HG03520 (cell line): ENCODE results near the gene OTUD4.
"Not testable (repeated sequence)": the region's sequence is repeated elsewhere in the genome, so short reads cannot be mapped to it uniquely, and the experiment has no call there.

Source experiments
- ATAC-seq: cut with Tn5 transposase; IDR thresholded peaks from one replicate; pipeline ENCODE4 v1.9.1; 2021; ENCODE audit warnings: mild to moderate bottlenecking, moderate library complexity; ENCODE audit not compliant: unreplicated experiment

OTUD4 gene

DNA sequence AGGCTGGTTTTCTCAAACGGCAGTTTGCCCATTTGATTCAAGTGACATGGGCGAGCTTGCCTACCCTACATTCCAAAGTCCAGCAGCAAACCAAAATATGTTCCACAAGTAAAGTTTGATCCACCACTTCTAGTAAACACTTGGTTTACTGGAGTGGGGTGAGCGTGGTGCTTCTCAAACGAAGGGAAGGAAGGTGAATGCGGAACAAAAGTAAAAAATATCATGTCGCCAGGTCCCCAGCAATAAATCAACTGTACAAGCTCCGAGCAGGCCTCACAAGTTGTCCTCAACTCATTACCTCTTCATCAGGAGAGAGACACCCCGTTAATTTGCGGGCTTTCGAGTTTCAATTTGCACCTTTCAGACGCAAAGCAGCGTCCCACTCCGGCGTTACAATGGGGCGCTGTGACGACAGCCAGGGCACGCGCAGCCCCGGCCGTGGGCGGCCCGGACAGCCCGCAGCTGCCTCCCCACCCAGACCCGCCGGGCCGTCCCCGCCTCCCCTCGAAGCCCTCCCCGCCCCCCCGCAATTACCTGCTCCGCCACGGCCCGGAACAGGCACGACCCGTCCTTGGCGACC lies 1.0 kb downstream of the OTUD4 start:
- peak; percentile 38 for ATAC-seq

DNA sequence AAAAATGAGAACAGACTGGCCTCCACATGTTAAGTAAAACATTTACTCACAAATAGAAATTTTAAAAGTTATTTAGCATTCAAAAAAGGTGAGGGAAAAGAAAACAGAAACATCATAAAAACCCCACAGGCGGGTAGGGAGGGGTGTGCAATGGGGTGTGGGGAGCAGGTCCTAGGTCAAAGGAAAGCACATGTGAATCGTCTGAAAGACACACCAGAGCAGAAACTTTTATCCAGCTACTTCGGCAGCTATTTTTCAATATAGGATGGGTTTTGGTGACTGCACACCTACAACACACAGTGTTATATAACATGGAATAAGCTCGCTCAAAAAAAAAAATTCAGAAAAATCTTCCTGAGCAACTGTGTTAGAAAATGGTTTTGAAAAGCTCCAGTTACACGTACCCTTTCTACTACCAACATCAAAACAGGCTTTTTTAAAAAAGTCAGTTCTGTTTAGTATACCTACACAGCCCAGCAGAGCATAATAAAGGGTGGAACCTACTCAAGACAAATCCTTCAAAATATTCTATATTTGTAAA lies 1.6 kb downstream of the OTUD4 start:
- no peak for ATAC-seq

DNA sequence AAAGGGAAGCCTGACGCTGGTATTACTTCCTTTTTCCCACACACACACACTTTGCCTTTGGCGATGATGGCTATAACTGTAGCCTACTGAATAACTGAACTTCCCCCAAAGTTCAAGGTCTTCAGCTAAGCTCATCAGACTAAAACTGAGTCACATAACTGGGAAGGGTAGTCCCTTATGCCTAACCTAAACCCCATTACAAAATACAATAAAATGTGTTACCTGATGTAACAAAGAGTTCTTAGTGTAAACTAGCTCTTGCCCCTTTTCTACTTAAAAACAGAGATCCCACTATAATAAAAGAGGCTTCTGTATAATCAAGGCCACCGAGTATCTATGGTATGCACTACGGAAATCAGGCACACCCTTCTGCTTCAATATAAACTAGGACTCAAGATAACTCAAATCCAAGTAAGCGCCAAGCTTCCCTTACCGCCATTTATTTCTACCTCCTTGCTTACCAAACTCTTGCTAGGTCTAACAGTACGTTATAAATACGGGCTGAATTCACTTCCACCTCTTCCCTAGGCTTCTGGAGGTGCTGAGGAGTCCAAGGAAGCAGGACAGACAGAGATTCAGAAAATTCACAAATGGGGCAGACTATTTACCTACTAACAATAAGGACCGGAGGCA lies 2.4 kb downstream of the OTUD4 start:
- ATAC-seq, result no peak

DNA sequence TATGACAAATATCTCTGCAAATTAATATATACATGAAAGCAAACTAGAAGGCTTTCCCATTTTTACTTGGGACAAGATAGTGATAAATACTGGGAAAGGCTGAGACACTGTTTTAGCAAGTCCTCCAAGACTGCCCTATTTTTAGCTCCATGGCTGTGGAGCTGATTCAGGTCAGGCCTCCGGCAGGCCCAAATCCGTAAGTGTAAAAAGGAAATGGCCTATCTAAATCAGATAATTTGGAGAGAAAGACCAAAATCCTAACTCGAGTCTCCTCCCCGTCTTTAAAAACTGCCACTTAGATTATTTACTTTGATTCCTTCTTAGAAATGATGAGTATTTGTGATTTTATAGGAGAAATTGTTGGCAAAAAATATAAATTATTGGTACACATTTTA lies 2.9 kb downstream of the OTUD4 start:
- no peak for ATAC-seq

DNA sequence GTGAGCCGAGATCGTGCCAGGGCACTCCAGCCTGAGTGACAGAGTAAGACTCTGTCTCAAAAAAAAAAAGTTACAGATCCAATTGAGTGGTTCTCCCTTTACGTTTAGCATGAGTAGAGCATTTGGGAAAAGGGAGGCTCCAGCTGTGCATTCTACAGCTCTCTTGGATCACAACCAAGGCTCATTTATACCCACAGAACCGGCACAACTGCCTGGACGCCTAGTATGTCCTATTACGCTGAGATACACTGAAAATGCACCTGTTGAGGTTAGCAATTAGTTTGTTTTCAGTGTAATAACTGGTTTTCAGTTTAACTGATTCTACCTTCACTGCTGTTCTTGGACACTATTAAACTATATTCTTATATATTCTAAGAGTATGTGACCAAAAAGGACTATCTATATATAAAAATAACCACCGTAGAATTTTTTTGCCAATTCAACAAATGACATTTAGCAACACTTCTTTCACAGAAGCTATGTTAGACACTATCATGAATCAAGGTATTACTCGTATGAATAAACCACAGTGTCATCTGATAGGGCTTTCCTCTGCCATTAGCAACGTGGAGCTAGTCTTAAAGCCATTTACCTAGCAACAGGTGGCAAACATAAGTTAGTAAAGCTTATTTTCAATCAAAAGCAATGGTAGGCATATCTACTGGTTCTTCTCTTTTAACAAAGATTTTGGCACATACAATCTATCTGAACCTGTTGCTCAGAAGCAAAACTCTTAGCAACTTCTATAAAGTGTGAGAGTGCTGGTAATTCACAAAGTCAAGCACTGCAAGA lies 3.6 kb downstream of the OTUD4 start:
- ATAC-seq, result no peak

DNA sequence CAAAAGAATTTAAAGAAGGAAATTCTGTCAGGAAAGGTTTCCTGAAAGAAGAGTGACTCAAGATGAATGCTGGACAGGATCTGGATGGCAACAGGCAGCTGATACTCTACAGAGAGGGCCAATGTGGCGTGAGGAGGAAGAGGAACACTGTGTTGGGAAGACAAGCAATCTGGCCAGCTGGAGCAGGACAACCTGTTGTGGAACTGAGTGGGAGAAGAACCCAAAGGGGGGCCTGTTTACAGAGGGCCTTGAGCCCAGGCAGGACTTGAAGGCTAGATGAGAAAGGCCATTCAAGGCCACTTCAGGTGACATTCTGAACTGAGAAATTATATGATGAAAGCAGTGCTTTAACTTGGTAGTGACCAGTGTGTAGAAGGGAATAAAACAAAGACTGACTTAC lies 8.5 kb downstream of the OTUD4 start:
- ATAC-seq, result no peak

DNA sequence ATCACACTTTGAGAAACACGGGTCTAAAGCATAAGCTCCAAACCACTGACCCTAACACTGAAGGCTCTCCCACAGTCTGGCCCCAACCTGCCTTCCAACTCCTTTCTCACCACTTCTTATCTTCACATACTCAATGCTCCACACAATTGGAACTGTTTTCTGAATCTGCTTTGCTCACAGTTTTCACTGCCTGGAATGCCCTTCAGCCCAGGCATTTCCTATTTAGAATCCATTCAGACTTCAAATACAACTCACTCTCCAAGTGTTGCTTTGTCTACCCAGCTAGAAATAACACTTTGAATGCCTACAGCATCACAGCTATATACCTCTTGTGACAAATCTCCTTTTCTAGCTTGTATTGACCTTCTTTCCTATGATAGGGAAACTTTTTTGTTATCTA lies 10.2 kb downstream of the OTUD4 start:
- no peak for ATAC-seq

DNA sequence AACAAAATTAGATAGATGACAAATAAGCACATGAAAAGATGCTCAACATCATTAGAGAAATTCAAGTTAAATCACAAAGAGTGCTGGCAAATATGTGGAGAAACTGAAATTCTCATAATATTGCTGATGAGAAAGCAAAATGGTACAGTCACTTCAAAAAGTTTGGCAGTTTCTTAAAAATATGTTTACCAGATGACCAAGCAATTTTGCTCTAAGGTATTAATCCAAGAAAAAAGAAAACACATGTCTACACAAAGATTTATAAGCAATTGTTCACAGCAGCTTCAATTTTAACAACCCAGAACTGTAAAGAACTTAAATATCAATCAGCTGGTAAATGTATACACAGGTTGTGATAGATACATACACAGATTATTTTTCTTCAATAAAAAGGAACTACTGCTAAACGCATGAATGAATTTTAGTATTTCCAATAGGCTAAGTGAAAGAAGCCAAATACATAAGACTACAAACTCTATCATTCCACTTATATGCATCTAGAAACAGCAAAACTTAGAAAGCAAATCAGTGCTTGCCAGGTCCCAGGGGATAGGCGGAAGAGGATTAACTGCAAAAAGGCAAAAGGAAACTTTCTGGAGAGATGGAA lies 11.7 kb downstream of the OTUD4 start:
- ATAC-seq, result no peak

DNA sequence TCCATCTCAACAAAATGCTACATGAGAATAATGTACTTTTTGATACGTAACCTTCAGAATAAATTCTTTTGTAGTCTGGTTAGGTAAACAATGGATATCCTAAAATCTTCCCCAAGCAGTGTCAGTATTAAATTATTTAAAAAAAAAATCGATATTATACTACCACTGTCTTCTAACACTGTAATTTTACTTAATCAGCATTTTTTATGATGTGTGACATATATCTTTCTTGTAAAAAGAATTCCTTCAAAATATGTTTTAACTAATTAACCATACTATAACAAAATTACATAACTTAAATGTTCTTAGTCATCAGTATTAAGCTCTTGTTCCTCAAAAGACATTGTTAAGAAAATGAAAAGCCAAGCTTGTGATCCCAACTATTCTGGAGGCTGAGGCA lies 12.5 kb downstream of the OTUD4 start:
- ATAC-seq, result no peak

DNA sequence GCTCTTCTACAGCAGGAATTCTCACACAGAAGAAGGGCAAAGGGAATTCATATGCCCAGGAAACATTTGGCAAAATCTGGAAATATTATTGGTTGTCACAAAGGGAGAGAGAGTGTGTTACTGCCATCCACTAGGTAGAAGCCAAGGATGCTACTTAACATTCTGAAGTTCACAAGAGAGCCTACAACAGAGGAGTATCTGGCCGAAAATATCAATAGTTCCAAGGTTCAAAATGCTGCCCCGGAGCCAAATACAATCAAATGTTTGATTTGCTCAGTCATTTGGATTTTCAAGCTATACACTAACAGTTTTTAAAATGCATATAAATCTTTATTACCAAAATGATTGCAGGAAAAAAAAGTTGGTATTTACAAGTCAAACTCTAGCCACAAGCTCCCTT lies 18.8 kb downstream of the OTUD4 start:
- no peak for ATAC-seq

DNA sequence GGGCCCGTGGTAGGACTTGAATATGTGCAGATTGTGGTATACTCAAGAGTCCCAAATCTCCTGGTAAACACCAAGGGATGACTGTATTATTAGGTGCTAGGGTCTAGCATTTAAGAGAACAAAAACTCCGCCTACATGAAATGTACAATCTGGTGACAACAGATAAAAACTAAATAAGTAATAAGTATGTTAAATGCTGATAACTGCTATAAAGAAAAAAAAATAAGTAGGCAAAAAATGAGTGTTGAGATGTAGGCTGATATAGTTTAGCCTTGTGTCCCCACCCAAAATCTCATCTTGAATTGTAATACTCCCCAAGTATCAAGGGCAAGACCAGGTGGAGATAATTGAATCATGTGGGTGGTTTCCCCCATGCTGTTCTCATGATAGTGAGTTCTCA lies 23.4 kb downstream of the OTUD4 start:
- no peak for ATAC-seq

DNA sequence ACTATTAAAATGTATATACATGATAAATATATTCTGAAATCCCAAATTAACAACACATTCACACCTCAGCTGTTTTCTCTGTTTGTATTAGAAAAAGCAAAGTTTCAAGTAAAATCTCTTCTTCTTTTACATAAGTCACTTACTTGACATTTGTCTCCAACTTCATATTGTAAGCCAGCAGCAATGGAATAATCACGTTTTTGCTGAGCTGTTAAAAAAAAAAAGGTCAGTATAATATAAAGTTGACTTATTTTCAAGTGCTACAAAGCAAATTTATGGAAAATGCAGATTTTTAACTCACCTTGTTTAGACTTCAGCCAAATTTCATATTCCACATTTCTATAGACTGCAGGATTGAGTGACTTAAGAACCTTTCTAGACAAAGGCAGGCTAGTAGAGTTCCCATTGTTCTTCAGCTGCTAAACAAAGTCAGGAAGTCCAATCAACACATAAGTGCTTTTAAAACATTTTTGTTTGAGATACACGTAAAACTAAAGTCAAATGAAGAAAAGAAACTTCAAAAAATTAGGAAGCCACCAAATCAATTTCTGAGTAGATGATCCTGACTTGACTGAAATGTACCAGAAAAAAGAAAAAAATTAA lies 25.0 kb downstream of the OTUD4 start:
- no peak for ATAC-seq

DNA sequence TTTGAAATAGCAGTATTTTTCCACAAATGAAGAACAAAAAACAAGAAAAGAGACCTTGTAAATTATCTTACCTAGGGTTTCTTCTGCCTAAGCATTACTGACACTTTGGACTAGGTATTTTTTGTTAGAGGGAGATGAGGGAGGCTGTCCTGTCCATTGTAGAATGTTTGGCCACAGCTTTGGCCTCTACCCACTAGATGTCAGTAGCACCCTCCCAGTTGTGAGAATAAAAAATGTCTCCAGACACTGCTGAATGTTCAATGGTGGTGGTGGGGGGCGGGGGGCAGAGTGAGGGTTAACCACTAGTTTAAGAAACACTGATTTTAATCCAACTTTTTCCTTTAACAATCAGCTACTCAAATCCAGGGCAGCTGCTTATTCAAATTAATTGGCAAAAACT lies 25.8 kb downstream of the OTUD4 start:
- no peak for ATAC-seq

DNA sequence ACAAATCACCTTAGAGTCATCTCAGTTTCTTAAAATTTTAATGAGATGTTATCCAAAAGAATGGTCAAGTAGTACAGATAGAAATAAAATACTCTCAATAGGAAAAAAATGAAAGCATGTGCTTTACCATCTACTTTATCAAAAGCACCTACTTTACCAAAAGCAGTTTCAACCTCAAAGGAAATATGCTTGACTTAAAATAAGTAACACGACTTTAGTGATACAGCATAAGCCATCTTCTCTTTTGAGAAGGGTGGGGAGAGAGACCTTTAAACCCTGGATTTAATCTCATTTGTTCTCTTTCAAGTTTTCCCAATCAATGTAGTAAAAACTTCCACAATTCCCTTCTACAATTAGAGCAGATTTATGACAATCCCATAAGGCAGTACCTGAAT lies 26.5 kb downstream of the OTUD4 start:
- ATAC-seq, result no peak

DNA sequence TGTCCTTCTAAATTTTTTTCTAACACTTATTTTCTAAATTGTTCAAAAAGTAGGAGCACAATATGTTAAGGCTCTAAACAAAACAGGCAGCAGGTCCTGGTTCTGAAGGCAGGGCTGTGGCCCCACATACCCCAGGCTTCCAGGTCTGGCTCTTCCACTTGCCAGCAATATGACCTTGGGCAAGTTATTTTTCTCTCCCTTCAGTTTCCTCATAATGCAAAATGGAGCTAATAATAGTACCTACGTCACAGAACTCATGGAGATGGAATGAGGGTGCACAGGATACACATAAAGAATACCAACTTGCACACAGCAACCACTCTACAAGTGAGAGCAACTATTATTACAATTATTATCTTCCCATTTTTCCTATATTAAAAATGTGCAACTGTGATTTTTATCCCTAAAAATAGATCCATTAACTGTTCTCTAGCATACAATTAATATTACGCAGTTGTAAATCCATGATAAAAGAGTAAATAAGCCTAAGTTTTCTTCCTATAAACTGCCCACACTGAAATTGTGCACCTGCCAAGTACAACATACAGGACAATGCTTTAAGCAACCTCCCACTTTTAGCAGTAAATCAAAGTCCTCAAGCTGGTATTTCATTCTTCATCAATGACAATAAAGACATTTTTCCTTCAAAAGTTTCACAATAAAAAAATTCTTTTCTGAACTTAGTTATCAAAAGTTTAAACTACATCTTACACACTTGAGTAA lies 27.0 kb downstream of the OTUD4 start:
- no peak for ATAC-seq

DNA sequence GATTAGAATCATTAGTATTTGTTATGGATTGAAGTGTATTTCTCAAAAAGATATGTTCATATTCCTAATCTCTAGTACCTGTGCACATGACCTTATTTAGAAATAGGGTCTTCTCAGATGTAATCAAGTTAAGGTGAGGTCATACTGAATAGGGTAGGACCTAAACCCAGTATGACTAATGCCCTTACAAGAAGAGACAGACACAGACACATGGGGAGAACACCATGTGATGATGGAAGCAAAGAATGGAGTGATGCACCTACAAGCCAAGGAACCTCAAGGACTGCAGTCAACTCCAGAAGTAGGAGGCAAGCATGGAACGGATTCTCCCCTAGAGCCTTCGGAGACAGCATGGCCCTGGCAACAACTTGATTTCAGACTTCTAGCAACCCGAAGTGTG lies 31.4 kb downstream of the OTUD4 start:
- no peak for ATAC-seq

DNA sequence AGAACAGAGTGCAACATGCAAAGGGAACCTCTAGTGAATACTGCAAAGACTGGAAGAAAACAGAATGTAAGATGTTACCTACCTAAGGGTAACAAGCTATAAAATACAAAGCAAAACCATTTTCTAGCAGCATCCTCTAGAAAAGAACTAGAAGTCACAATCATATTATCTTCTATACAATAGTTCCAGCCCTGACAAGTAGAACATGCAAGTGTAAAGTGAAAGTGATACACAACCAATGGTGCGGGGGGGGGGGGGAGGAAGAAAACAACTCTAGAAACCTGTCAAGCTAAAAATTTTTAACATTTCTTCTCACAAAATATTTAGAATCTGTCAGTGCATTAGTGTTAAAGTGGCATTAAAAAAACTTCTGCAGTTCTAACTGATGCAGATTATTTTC lies 44.2 kb downstream of the OTUD4 start:
- ATAC-seq, result not testable (repeated sequence)

DNA sequence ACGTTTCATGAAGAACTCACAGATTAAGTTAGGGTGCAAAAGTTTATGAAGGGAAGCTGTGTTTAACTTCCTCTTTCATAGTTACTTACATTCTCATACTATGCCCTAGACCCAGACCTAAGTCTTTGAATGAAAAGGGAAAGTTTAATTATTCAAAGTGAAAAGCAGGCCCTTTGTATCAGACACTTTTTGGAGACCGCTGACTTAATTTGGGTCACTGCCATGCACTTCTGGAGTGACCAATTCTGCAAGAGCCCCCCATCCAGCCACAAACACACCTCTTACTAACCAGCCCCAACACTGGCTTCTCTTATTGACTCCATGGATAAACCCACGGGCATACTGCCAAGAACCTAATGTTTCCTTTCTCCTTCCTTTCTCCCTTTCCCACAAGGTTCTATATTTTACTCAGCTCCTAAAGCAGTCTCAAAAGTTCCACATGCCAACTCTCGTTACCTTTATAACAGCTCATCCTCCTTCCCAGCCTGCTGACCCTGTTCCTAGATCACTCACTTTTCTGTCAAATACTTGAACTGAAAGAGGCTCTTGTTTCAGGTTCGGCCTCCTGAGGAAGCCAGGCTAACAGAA lies 47.8 kb downstream of the OTUD4 start:
- peak; percentile 82 for ATAC-seq

DNA sequence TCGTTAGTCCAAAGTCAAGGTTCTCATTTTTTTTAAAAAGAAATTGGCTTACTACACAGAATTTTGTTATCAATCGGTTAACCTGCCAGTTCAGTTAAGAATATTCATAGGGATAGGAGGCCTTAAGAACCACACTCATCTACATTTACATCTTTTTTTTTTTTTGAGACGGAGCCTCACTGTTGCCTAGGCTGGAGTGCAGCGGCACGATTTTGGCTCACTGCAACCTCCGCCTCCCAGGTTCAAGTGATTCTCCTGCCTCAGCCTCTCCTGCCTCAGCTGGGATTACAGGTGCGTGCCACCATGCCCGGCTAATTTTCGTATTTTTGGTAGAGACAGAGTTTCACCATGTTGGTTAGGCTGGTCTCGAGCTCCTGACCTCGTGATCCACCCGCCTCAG lies 48.5 kb downstream of the OTUD4 start:
- ATAC-seq, result no peak

DNA sequence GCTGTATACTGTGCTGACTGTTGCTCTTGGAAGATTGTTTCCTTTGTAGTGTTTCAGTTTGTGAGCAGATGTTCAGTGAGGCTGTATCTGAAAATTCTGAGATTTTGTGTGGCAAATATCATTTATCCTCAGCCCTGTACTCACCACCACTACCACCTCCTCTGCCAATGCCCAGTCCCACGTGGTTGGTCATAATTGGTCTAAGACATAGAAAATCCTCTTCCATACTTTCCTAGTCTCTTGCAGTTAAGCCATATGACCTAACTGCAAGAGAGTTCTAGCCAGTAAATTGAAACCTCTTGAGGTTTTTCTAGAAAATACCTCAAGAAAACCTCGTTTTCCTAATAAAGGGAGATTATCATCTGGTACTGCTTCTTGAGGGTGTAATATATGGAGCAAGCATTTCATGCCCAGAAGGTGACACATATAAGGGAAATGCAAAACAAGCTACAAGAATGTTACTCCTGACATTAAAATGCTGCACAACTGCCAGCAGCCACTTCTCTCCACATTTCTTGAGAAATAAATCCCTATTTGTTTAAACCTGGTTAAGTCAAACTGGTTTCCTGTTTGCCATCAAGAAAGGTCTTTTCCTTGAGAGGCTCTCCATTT lies 49.5 kb downstream of the OTUD4 start:
- no peak for ATAC-seq
